ENCODE data around the gene MBTD1.
"Not testable (repeated sequence)": the region's sequence is repeated elsewhere in the genome, so short reads cannot be mapped to it uniquely, and the experiment has no call there.

Gene MBTD1

DNA sequence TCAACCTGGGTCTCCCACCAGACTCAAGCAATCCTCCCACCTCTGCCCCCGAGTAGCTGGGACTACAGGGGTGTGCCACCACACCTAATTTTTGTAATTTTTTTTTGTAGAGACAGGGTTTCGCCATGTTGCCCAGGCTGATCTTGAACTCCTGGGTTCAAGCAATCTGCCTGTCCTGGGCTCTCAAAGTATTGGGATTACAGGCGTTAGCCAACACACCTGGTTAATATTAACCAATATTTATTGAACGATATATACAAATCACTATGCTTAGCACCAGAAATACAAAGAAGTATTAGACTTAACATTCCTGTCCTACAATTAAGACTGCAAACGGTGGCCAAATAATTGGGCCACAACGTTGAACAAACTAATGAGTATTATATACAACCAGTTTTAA lies 4.2 kb downstream of the MBTD1 start:
- DNase-seq (ENCODE audit: low spot score) = no peak

DNA sequence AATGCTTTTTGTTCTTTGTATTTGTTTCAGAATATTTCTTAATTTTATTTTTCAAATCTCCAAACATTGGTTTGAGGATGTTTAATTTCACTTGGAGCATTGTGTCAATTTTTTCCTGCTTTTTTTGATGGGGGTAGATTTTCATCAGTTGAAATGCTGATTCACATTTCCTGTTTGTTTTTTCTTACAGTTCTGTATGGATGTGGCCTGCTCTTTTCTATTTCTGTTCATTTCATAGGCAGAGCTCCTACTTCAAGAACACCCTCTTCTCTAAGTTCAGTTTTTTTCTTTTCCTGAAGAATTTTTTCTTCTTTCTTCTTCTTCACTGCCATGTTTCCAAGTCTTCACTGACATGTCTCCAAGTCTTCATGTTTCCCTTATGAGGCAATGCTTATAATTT lies 8.8 kb downstream of the MBTD1 start:
- no peak for DNase-seq (ENCODE audit: low spot score)

DNA sequence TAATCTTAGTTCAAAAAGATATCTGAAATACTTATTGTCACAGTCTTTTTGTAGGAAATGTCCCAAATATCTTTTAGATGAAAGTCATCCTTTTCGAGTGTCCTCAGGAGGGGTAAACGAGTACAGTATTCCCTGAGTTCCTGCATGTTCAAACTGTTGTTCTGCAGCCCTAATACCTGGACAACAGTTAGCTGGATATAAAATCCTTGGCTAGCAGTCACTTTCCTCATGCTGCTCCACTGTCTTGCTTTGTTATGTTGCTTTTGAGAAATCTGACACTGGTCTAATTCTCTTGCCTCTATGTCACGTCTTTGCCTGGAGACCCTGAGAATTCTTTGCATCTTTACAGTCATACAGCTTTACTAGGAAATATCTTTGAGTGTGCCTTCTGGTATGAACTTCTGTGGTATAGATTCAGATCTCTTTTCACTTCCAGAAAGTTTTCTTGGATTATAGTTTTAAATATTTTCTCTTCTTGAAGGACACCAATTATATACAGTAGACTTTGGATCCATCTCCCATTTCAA lies 9.5 kb downstream of the MBTD1 start:
- no peak for DNase-seq (ENCODE audit: low spot score)

DNA sequence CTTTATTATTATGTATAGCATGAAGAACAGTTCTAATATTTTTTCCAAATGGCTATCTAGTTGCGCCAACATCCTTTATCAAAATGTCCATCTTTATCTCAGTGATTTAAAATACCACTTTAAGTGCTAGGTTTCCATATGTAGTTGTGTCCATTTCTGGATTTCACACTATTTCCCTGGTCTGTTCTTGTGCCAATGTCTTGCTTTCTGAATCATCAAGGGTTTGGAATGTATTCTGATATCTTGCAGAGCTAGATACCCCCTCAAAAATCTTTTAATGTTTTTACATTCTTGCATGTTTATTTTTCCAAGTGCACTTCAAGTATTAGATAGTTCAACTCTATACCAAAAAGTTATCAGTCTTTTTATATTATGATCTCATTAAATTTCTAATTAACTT lies 14.3 kb downstream of the MBTD1 start:
- DNase-seq (ENCODE audit: low spot score) = no peak

DNA sequence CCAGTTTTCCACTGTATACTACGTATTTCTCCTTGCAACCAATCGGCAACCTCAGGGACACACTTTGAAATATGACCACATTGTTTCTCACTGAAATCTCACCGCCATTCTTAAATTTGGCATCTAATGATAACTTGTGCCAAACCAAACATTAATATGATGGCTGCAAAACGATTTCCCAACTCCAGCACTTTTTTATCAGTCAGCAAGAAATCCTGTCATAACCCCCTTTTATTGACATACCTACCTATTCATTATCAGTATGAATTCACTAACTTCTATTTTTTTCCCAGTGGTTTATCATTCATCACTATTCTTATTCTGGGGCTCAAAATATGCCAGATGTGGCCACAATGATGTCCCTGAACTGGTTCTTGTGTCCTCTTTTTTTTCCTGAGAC lies 15.8 kb downstream of the MBTD1 start:
- no peak for DNase-seq (ENCODE audit: low spot score)

DNA sequence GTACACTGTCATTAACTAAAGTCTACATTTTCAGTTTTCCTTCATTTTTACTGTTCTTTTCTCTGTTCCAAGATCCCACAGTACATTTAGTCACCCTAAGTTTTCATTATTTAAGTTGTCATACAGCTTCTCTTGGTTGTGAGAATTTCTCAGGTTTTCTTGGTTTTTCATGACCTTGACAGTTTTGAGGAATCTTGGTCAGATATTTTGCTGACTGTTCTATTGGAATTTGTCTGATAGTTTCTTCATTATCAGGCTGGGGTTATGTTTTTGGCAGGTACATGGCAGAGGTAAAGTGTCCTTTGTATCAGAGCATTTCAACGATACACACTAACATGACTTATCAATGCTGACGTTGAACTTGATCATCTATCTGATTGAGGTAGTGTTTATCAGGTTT lies 19.6 kb downstream of the MBTD1 start:
- no peak for DNase-seq (ENCODE audit: low spot score)

DNA sequence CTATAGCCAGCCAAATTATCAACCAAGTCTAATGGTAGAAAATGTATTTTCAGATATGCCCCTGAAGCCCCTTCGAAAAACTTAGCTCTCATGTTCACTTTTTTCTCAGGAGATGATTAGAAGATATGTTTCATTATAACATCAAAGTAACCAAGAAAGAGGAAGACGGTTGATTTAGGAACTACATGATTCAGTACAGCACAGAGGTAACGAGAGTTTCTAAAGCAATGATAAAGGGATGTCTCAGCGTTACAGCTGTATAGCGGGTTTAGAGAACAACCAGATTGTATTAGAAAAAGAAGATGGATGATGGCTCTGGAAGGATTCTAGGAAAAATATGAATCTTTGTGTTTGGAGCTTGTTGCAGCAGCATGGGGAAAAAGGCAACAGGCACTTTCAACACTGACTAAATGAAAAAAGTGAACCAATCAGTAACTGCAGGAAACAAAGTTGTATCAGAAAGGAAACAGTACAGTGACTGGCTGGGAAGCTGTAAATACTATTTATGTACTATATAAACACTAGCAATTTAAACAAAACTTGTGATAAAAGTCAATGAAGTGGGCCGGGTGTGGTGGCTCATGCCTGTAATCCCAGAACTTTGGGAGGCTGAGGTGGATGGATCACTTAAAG lies 21.5 kb downstream of the MBTD1 start:
- no peak for DNase-seq (ENCODE audit: low spot score)

DNA sequence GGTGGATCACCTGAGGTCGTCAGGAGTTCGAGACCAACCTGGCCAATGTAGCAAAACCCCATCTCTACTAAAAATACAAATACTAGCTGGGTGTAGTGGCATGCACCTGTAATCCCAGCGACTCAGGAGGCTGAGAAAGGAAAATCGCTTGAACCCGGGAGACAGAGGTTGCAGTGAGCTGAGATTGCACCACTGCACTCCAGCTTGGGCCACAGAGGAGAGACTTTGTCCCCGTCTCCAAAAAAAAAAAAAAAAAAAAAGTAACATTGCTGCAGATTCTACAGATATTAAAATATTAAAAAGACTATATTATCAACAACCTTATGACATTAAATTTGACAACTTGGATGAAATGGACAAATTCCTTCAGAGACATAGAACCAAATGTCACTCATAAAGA lies 25.7 kb downstream of the MBTD1 start:
- DNase-seq (ENCODE audit: low spot score) = no peak

DNA sequence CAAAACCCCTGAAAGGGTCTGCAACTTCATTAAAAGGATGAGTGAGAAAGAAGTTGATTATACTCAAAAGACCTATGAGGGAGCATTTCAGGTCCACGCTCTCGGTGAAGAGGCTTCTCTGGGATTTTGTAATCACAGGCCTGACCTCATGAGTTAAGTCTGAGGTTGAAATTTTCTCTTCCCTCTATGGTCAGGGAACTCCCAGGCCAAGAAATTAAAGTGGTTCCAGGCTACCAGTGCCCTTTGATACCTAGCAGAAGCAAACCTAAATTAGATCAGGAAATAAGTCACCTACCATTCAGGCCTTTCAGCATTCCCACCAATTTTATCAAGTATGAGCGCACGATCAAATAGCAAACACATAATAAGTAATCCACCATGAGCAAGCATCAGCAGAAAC lies 27.9 kb downstream of the MBTD1 start:
- DNase-seq (ENCODE audit: low spot score) = no peak

DNA sequence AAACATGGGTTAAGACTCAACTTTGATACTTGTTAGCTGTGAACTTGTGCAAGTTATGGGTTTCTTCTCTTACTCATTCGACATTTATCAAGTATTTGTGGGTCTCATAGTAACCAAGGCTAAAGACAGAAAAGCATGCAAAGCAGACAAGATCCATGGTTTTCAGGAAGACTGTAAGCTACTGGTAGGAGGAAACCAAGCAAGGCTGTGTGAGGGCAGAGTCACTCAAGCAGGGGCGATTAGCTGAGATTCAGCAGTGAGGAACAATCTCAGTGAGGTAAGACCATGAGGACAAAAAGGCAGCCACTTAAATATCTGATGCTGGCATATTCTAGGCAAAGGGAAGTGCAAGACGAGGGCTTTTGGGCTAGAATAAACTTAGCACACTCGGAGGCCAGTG lies 29.5 kb downstream of the MBTD1 start:
- DNase-seq (ENCODE audit: low spot score) = no peak

DNA sequence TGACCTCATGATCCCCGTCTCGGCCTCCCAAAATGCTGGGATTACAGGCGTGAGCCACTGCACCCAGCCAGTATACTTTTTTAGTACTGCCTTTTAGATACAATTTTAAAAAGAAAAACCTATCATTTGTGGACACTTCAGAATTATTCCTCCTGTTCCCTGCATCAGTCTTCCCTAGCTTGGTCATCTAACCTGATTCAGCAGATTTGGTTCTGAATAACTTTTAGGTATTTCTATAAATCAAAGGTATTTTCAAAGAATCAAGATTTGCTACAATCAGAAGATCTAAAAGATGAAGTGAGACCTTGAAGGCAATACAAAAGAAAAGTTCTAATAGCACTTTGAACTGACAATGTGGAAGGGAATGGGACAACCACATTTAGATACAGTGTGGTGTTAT lies 30.0 kb downstream of the MBTD1 start:
- DNase-seq (ENCODE audit: low spot score) = no peak

DNA sequence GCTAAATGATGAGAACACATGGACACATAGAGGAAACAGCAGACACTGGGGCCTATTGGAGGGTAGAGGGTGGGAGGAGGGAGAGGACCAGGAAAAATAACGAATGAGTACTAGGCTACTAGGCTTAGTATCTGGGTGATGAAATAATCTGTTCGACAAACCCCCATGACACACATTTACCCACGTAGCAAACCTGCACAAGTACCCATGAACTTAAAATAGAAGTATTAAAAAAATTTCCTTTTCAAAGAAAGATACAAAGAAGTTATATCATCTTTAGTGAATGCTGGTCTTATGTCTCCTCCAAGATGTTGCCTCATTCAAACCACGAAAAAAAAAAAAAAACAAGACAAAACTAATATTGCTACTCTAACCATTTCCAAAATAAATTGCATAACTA lies 31.7 kb downstream of the MBTD1 start:
- DNase-seq (ENCODE audit: low spot score) = no peak

DNA sequence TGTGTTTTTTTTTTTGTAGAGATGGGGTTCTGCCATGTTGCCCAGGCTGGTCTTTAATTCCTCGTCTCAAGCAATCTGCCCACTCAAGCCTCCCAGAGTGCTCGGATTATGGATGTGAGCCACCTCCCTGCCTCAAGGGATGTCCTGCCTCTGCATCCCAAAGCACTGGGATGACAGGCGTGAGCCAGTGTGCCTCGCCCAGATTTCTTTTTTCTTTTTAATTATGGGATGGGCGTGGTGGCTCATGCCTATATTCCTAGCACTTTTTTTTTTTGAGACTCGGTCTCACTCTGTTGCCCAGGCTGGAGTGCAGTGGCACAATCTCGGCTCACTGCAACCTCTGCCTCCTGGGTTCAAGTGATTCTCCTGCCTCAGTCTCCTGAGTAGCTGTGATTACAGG lies 34.3 kb downstream of the MBTD1 start:
- not testable (repeated sequence) for DNase-seq (ENCODE audit: low spot score)

DNA sequence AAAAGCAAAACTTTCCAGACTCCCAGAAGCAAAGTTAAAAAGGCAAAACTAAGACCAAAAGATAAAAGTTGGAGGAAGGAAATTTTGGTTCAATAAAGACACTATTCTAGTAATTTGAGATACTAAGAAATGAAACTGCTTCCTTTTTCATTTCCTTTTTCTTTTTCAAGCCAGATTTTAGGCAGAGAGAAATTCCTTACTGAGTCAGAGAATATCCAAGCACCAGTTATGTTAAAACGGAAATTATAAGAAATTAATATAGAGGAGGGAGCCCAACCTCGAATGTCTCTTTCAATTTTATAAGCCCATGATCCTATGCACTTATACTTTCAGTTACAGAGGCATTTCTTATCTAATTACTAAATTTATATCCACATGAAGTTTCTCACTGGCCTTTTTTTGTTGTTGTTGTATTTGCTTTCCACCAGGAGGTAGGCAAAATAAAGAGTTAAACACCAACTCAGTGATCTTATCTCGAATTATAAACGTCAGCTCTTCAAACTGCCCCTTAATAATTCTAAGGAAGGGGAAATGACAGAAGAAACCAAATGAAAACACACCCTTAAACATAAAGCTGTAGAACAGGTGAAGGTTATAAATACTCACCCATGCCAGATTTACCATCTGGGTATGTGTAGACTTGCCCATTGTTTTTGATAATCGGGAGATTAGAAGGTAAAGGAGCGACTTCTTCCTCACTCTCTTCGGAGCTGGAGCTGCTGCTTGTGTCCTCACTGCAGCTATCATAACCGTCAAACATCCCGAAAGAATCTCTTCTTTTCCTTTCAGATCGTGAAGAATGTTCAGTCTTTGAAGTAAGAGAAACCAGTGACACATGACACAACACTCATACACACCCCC lies 35.2 kb downstream of the MBTD1 start:
- no peak for DNase-seq (ENCODE audit: low spot score)

DNA sequence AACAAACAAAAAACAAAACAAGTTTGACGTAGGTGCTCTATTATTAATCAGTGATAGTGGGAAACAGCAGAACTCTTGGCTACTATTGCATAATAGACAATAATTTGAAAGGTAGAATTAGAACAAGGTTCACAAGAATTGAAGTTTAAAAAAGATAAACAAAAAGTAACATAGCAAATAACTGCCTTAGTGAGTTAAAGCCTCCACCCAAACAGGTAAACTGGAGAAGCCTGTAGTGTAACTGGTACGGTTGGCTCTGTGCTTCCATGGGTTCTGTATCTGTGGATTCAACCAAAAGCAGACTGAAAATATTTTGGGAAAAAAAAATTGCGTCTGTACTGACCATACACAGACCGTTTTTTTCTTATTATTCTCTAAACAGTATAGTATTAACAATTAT lies 38.5 kb downstream of the MBTD1 start:
- no peak for DNase-seq (ENCODE audit: low spot score)

DNA sequence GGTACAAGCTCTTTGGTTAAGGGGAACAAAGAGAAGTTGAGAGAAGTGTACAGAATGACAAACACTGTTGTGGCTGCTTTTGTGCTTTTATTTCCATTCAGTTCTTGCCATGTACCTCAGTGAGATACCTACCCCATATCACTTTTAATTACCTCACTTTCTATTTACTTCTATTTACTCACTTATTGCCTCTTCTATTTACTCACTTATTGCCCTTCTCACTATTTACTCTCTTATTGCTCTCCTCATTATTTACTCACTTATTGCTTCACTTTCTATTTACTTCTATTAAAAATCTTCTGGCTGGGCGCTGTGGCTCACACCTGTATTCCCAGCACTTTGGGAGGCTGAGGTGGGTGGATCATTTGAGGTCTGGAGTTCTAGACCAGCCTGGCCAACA lies 41.9 kb downstream of the MBTD1 start:
- DNase-seq (ENCODE audit: low spot score) = no peak

DNA sequence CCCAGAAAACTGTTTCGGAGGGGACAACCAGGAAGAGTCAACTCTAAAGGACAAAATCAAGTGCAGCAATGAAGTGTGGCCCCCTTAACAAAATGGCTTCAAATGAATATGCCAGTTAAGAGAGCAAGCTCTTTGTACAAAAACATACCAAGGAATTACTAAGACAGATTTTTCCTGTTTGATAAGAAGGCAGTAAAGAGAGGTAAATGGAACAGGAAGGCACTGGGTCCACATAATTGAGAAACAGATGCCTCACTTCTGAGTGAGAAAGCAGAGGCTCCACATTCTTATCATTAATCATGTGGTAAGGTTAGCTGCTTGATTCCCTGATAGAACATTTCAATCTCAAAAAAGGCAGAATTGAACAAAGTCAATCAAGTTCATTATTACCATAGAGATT lies 44.9 kb downstream of the MBTD1 start:
- DNase-seq (ENCODE audit: low spot score) = no peak

DNA sequence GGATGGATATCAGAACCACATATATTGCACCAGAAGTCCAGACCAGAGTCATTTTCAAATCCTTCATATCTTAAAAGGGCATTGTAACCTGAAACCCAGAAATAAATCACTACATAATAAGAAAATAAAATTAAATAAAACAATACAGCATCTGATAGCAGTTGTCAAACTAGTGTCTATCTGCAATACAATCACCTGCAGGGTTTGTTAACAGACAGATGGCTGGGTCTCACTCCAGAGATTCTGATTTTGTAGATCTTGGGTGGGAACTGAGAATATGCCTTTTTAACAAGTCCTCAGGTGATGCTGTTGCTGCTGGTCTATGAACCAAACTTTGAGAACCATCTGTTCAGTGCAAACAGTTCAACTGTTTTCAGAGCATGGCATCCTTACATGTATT lies 56.0 kb downstream of the MBTD1 start:
- DNase-seq (ENCODE audit: low spot score) = no peak

DNA sequence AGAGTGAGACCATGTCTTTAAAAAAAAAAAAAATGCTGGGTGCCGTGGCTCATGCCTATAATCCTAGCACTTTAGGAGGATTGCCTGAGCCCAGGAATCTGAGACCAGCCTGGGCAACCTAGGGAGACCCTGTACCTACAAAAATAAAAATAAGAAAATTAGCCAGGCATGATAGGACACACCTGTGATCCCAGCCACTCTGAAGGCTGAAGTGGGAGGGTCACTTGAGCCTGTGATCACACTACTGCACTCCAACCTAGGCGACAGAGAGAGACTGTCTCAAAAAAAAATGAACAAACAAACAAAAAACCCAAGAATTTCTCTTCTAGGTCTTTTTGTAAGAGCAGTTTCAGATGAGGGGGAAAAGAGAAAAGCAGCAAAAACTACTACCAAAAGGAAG lies 59.0 kb downstream of the MBTD1 start:
- no peak for DNase-seq (ENCODE audit: low spot score)

DNA sequence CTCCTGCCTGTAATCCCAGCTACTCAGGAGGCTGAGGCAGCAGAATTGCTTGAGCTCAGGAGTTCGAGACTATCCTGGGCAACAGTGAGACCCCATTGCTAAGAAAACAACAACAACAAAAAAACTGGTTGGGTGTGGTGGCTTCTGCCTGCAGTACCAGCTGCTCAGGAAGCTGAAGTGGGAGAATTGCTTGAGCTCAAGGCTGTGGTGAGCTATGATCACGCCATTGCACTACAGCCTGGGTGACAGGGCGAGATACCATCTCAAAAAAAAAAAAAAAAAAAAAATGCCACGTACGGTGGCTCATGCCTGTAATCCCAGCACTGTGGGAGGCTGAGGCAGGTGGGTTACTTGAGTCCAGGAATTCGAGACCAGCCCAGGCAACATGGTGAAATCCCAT lies 59.6 kb downstream of the MBTD1 start:
- DNase-seq (ENCODE audit: low spot score) = no peak

DNA sequence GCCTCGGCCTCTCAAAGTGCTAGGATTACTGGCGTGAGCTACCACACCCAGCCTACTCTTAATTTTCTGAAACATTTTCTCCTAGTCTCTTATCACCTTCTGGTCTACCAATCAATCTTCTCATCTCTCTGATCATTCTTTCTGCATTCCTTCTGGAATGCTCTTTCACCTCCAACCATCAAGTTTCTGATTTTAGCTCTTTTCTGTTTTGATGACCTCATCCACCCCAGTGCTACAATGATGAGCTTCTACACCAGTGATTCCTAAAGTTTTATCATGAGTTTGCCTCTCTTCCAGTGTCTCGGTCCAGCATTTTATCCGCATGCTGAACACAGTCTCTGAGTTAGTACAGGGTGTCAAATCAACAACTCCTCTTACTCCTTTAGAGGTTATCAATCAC lies 62.1 kb downstream of the MBTD1 start:
- no peak for DNase-seq (ENCODE audit: low spot score)

DNA sequence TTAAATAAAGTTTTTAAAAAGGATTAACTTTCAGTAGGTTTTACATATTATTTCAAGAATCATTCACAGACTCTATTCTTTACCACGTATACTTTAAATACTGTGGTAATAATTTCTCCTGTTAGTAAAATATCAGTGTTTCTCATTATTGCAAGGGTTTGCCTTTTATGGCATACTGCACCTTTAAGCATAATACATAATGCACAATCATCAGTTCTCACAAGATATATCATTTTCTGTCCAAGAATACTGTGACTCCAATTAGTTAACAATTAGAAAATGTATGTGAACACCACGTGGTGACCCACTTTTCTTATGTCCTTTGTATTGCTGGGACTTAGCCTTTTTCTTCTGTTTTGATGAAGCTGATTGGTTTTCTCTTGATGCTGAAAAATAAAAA lies 68.0 kb downstream of the MBTD1 start:
- DNase-seq (ENCODE audit: low spot score) = no peak

DNA sequence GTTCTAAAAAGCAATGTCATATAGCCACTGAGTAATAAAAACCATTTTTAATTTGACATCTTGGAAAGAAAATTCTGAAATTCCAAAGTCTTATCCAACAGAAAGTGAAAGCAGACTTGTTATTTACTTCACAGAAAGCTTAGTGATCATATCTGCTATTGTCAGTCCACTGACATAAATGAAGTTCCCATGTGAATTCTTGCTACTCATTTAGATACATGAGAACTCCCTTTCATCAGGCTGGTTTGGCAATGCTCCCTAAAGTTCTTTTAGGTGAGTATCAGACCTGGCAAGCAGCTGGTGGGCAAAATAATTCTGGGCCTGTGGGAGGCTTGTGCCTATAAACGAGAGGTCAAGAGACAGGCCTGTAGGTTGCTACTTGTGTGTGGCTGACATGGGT lies 70.2 kb downstream of the MBTD1 start:
- DNase-seq (ENCODE audit: low spot score) = no peak

DNA sequence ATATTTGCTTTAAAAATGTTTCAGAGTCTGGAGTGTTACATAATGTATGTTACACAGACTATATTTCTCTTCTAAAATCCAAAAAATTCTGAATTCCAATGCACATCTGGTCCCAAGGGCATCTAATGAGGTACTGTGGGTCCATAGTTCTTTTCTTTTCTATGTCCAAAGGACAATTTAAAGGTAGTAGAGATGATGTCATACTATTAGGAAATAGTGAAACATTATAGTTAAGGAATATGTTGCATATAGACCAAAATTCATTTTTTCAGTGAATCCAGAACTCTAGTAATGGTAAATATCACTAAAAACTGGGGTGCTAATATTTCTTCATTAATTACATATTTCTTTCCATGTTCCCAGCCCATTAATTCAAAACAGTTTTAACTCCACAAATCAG lies 70.7 kb downstream of the MBTD1 start:
- DNase-seq (ENCODE audit: low spot score) = no peak
